Astrocyte (in vitro differentiated cells and primary cell): ENCODE data around the gene HS3ST1. TPM values are rescaled to one million over a fixed set of nuclear protein-coding genes. Genes with fewer than 3 reads are reported as not detected.

Experiments
- DNase-seq: peaks from one replicate; pipeline ENCODE4 v3.0.0-alpha.2; 2010; ENCODE audit warnings: low read depth
- FAIRE-seq: peaks from 2 replicates; lab custom pipeline; 2011; peaks lifted over from hg19 to GRCh38; lab: Jason Lieb, UNC
- H2AFZ ChIP-seq: 2 replicates; pipeline ENCODE4 v1.6.0; 2012; ENCODE audit warnings: low read depth, low read length, inconsistent platforms
- H3K27ac ChIP-seq: 2 replicates; pipeline ENCODE4 v1.5.1; 2011; ENCODE audit warnings: low read depth, low read length, inconsistent platforms
- H3K27me3 ChIP-seq: 2 replicates; pipeline ENCODE4 v1.6.0; 2011; ENCODE audit warnings: low read length, inconsistent platforms; ENCODE audit not compliant: insufficient read depth
- H3K36me3 ChIP-seq: 2 replicates; pipeline ENCODE4 v1.5.1; 2011; ENCODE audit warnings: low read length, inconsistent platforms; ENCODE audit not compliant: insufficient read depth
- H3K4me1 ChIP-seq: 2 replicates; pipeline ENCODE4 v1.5.1; 2011; ENCODE audit warnings: low read length, inconsistent platforms; ENCODE audit not compliant: insufficient read depth
- H3K4me2 ChIP-seq: 2 replicates; pipeline ENCODE4 v1.6.0; 2012; ENCODE audit warnings: low read length, inconsistent platforms
- H3K4me3 ChIP-seq: 2 replicates; pipeline ENCODE4 v1.5.1; 2011; ENCODE audit warnings: low read depth, mild to moderate bottlenecking, low read length, inconsistent platforms; ENCODE audit not compliant: insufficient read depth
- H3K79me2 ChIP-seq: 2 replicates; pipeline ENCODE4 v1.6.0; 2012; ENCODE audit warnings: mild to moderate bottlenecking, low read length, inconsistent platforms; ENCODE audit not compliant: insufficient read depth
- H3K9ac ChIP-seq: 2 replicates; pipeline ENCODE4 v1.6.0; 2012; ENCODE audit warnings: mild to moderate bottlenecking, low read length, inconsistent platforms
- H3K9me3 ChIP-seq: 2 replicates; pipeline ENCODE4 v1.5.1; 2012; ENCODE audit warnings: low read depth, mild to moderate bottlenecking, low read length, inconsistent platforms; ENCODE audit not compliant: insufficient read depth
- H4K20me1 ChIP-seq: 2 replicates; pipeline ENCODE4 v1.6.0; 2012; ENCODE audit warnings: low read length, inconsistent platforms; ENCODE audit not compliant: insufficient read depth
- H3K27ac Mint-ChIP-seq: one replicate; pipeline ENCODE4 v1.8.0; 2021; ENCODE audit warnings: mild to moderate bottlenecking, mixed read lengths; ENCODE audit not compliant: unreplicated experiment
- H3K27me3 Mint-ChIP-seq: one replicate; pipeline ENCODE4 v1.8.0; 2021; ENCODE audit warnings: low read depth, mixed read lengths; ENCODE audit not compliant: unreplicated experiment
- H3K36me3 Mint-ChIP-seq: one replicate; pipeline ENCODE4 v1.8.0; 2021; ENCODE audit warnings: low read depth, mixed read lengths; ENCODE audit not compliant: unreplicated experiment
- H3K4me1 Mint-ChIP-seq: one replicate; pipeline ENCODE4 v1.8.0; 2021; ENCODE audit warnings: low read depth, mixed read lengths; ENCODE audit not compliant: unreplicated experiment
- H3K4me3 Mint-ChIP-seq: one replicate; pipeline ENCODE4 v1.8.0; 2021; ENCODE audit warnings: mild to moderate bottlenecking, moderate library complexity, mixed read lengths; ENCODE audit not compliant: unreplicated experiment
- H3K9me3 Mint-ChIP-seq: one replicate; pipeline ENCODE4 v1.8.0; 2021; ENCODE audit warnings: mild to moderate bottlenecking, mixed read lengths; ENCODE audit not compliant: unreplicated experiment
- CTCF ChIP-seq: IDR thresholded peaks from 2 replicates; pipeline ENCODE4 v1.5.1; 2011; ENCODE audit warnings: low read depth, mild to moderate bottlenecking, inconsistent platforms, low read length, moderate library complexity; ENCODE audit not compliant: insufficient read depth
- EZH2 ChIP-seq: IDR thresholded peaks from 2 replicates; pipeline ENCODE4 v1.6.1; 2012; ENCODE audit warnings: mild to moderate bottlenecking, low read length, inconsistent platforms; ENCODE audit not compliant: insufficient read depth
- total RNA-seq: library from RNA; stranded (reverse); gene quantifications from 2 replicates; pipeline ENCODE4 v1.2.1, GENCODE V29; 2021

Gene HS3ST1
- total RNA-seq, 1 donor from 2014 or later: 0.18 TPM

GRCh38 chr4:11399461-11399971, 29.2 kb downstream of the HS3ST1 start:
- Histone ChIP-seq H3K4me3 (no peak overlapping the region), H2AFZ (no peak overlapping the region), H3K4me2 (no peak overlapping the region), H3K36me3 (no peaks in the 10 kb centered on the region), H3K4me1 (no peaks in the 10 kb centered on the region), H3K27me3 (no peaks in the 10 kb centered on the region), H4K20me1 (no peaks in the 10 kb centered on the region), H3K9me3 (no peaks in the 10 kb centered on the region), H3K9ac (no peak overlapping the region), H3K79me2 (no peaks in the 10 kb centered on the region), H3K27ac (no peak overlapping the region)
- DNase-seq (no peak), FAIRE-seq (no peak)
- Mint-ChIP-seq H3K27me3 (peaks cover 2% of the 10 kb centered on the region), H3K9me3 (no peaks in the 10 kb centered on the region), H3K4me1 (peaks cover 2% of the 10 kb centered on the region), H3K4me3 (no peak overlapping the region), H3K36me3 (no peaks in the 10 kb centered on the region), H3K27ac (no peak overlapping the region)
- no peak for TF ChIP-seq EZH2
- no peak for TF ChIP-seq CTCF

- H3K36me3 Mint-ChIP-seq: no peaks in the 10 kb centered on the region
Measured at GRCh38 chr4:11397819-11398610, 30.7 kb downstream of the HS3ST1 start.

More at GRCh38 chr4:11397819-11398610, 30.7 kb downstream of the HS3ST1 start:
- no peak for DNase-seq
- Histone ChIP-seq H4K20me1 (no peaks in the 10 kb centered on the region), H3K9me3 (no peaks in the 10 kb centered on the region), H2AFZ (no peak overlapping the region), H3K4me1 (no peaks in the 10 kb centered on the region), H3K4me3 (no peak overlapping the region), H3K9ac (no peak overlapping the region), H3K27me3 (no peaks in the 10 kb centered on the region), H3K36me3 (no peaks in the 10 kb centered on the region), H3K27ac (no peak overlapping the region), H3K79me2 (no peaks in the 10 kb centered on the region), H3K4me2 (no peak overlapping the region)
- Mint-ChIP-seq H3K4me3 (no peak overlapping the region), H3K9me3 (no peaks in the 10 kb centered on the region), H3K27me3 (peaks cover 10% of the 10 kb centered on the region), H3K4me1 (peaks cover 2% of the 10 kb centered on the region), H3K27ac (no peak overlapping the region)
- TF ChIP-seq EZH2 (no peak), CTCF (no peak)
- FAIRE-seq: no peak
